NT2/D1 (cell line): ENCODE results near the gene SMLR1.
A peak's percentile ranks its signal among the peaks of the same experiment; 100 is the strongest.

Experiments used
- DNase-seq: peaks from one replicate; pipeline ENCODE4 v3.0.0-alpha.2; 2011; ENCODE audit warnings: low read depth, low spot score
- H3K27me3 ChIP-seq: 2 replicates; pipeline ENCODE4 v1.6.0; 2011; ENCODE audit warnings: mild to moderate bottlenecking; ENCODE audit not compliant: insufficient read length, insufficient read depth
- H3K36me3 ChIP-seq: 2 replicates; pipeline ENCODE4 v1.6.1; 2011; ENCODE audit warnings: mild to moderate bottlenecking, low read length, mixed read lengths; ENCODE audit not compliant: insufficient read depth, insufficient read length
- H3K4me1 ChIP-seq: 2 replicates; pipeline ENCODE4 v1.5.1; 2011; ENCODE audit not compliant: insufficient read depth, insufficient read length
- H3K4me3 ChIP-seq: 2 replicates; pipeline ENCODE4 v1.5.1; 2011; ENCODE audit warnings: low read depth; ENCODE audit not compliant: insufficient read length
- H3K9ac ChIP-seq: 2 replicates; pipeline ENCODE4 v1.6.0; 2011; ENCODE audit warnings: low read depth; ENCODE audit not compliant: insufficient read length
- H3K9me3 ChIP-seq: 2 replicates; pipeline ENCODE4 v1.5.1; 2011; ENCODE audit warnings: mild to moderate bottlenecking, low read length; ENCODE audit not compliant: insufficient read depth
- SUZ12 ChIP-seq: IDR thresholded peaks from 2 replicates; pipeline ENCODE4 v1.6.1; 2011; ENCODE audit not compliant: insufficient read length, insufficient read depth; ENCODE audit errors: extremely low read depth
- YY1 ChIP-seq: IDR thresholded peaks from 2 replicates; pipeline ENCODE4 v1.6.1; 2011; ENCODE audit not compliant: insufficient read length, insufficient read depth
- ZNF274 ChIP-seq: IDR thresholded peaks from 2 replicates; pipeline ENCODE4 v1.6.1; 2011; ENCODE audit warnings: mild to moderate bottlenecking, low read depth, low read length

Gene SMLR1

GRCh38 chr6:130865793-130866192 is 38.6 kb downstream of the SMLR1 start:
- H3K36me3 ChIP-seq: peaks cover 23% of the 10 kb centered on the region

GRCh38 chr6:130869681-130870080 is 42.5 kb downstream of the SMLR1 start:
- no peaks in the 10 kb centered on the region for H3K9me3 ChIP-seq
- no peaks in the 10 kb centered on the region for H3K27me3 ChIP-seq
- no peaks in the 10 kb centered on the region for H3K4me1 ChIP-seq
- no peak for DNase-seq
- no peak overlapping the region for H3K4me3 ChIP-seq
- H3K36me3 ChIP-seq: peaks cover 23% of the 10 kb centered on the region
- H3K9ac ChIP-seq: no peak overlapping the region
- TF ChIP-seq SUZ12 (no peak), ZNF274 (no peak), YY1 (no peak)

More at GRCh38 chr6:130865793-130866192, 38.6 kb downstream of the SMLR1 start:
- Histone ChIP-seq H3K27me3 (no peaks in the 10 kb centered on the region), H3K9me3 (no peaks in the 10 kb centered on the region), H3K4me3 (no peak overlapping the region), H3K9ac (no peak overlapping the region), H3K4me1 (no peaks in the 10 kb centered on the region)
- DNase-seq: no peak
- no peak for TF ChIP-seq YY1
- no peak for TF ChIP-seq ZNF274
- TF ChIP-seq SUZ12: no peak

GRCh38 chr6:130870179-130870880 is 43.1 kb downstream of the SMLR1 start:
- DNase-seq: no peak
- no peak overlapping the region for H3K9ac ChIP-seq
- H3K4me1 ChIP-seq: no peaks in the 10 kb centered on the region
- H3K27me3 ChIP-seq: no peaks in the 10 kb centered on the region
- no peak for TF ChIP-seq SUZ12
- TF ChIP-seq YY1: no peak
- no peak for TF ChIP-seq ZNF274
- peaks cover 21% of the 10 kb centered on the region for H3K36me3 ChIP-seq
- H3K4me3 ChIP-seq: no peak overlapping the region
- H3K9me3 ChIP-seq: no peaks in the 10 kb centered on the region

- Histone ChIP-seq H3K9ac (no peak overlapping the region), H3K4me1 (no peaks in the 10 kb centered on the region), H3K27me3 (no peaks in the 10 kb centered on the region), H3K4me3 (no peak overlapping the region), H3K36me3 (peaks cover 12% of the 10 kb centered on the region), H3K9me3 (no peaks in the 10 kb centered on the region)
- TF ChIP-seq SUZ12: no peak
- no peak for TF ChIP-seq ZNF274
- TF ChIP-seq YY1: no peak
- DNase-seq: peak; percentile 39
These were observed 45.3 kb downstream of the SMLR1 start for GRCh38 chr6:130872250-130873095.

GRCh38 chr6:130873746-130874145 is 46.5 kb downstream of the SMLR1 start:
- TF ChIP-seq ZNF274 (no peak), YY1 (no peak), SUZ12 (no peak)

GRCh38 chr6:130879826-130880225 is 52.6 kb downstream of the SMLR1 start:
- no peaks in the 10 kb centered on the region for H3K27me3 ChIP-seq
- no peak overlapping the region for H3K4me3 ChIP-seq
- H3K9me3 ChIP-seq: no peaks in the 10 kb centered on the region
- TF ChIP-seq YY1 (no peak), ZNF274 (no peak), SUZ12 (no peak)
- no peak for DNase-seq
- H3K9ac ChIP-seq: no peak overlapping the region
- peaks cover 20% of the 10 kb centered on the region for H3K36me3 ChIP-seq
- no peaks in the 10 kb centered on the region for H3K4me1 ChIP-seq

More at GRCh38 chr6:130873746-130874145, 46.5 kb downstream of the SMLR1 start:
- Histone ChIP-seq H3K4me1 (no peaks in the 10 kb centered on the region), H3K9me3 (no peaks in the 10 kb centered on the region), H3K27me3 (no peaks in the 10 kb centered on the region), H3K36me3 (peaks cover 12% of the 10 kb centered on the region), H3K9ac (no peak overlapping the region), H3K4me3 (no peak overlapping the region)
- no peak for DNase-seq

GRCh38 chr6:130882370-130882769 is 55.2 kb downstream of the SMLR1 start:
- DNase-seq: no peak
- H3K36me3 ChIP-seq: peaks cover 23% of the 10 kb centered on the region
- H3K9me3 ChIP-seq: no peaks in the 10 kb centered on the region
- no peaks in the 10 kb centered on the region for H3K4me1 ChIP-seq
- H3K9ac ChIP-seq: no peak overlapping the region
- no peak for TF ChIP-seq SUZ12
- no peak overlapping the region for H3K4me3 ChIP-seq
- H3K27me3 ChIP-seq: no peaks in the 10 kb centered on the region
